Endothelial cell of coronary artery (primary cell): ENCODE measurements around the gene MAP3K13. TPM values are rescaled to one million over a fixed set of nuclear protein-coding genes. Genes with fewer than 3 reads are reported as not detected.

Experiments used
- total RNA-seq: library from RNA; depleted of rRNA; stranded (reverse); fragments of >200 nt; gene quantifications from 2 replicates; pipeline ENCODE4 v1.2.3, GENCODE V29; 2014

MAP3K13 gene, protein sequence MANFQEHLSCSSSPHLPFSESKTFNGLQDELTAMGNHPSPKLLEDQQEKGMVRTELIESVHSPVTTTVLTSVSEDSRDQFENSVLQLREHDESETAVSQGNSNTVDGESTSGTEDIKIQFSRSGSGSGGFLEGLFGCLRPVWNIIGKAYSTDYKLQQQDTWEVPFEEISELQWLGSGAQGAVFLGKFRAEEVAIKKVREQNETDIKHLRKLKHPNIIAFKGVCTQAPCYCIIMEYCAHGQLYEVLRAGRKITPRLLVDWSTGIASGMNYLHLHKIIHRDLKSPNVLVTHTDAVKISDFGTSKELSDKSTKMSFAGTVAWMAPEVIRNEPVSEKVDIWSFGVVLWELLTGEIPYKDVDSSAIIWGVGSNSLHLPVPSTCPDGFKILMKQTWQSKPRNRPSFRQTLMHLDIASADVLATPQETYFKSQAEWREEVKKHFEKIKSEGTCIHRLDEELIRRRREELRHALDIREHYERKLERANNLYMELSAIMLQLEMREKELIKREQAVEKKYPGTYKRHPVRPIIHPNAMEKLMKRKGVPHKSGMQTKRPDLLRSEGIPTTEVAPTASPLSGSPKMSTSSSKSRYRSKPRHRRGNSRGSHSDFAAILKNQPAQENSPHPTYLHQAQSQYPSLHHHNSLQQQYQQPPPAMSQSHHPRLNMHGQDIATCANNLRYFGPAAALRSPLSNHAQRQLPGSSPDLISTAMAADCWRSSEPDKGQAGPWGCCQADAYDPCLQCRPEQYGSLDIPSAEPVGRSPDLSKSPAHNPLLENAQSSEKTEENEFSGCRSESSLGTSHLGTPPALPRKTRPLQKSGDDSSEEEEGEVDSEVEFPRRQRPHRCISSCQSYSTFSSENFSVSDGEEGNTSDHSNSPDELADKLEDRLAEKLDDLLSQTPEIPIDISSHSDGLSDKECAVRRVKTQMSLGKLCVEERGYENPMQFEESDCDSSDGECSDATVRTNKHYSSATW
- total RNA-seq, result 9.7 and 10.0 TPM in 2 replicates

GRCh38 chr3:185362850-185363661, at the start of gene MAP3K13:
MAP3K13 (plus strand) TSS chr3:185363136; CDS start chr3:185428582, 65,446 bp downstream.

DNA sequence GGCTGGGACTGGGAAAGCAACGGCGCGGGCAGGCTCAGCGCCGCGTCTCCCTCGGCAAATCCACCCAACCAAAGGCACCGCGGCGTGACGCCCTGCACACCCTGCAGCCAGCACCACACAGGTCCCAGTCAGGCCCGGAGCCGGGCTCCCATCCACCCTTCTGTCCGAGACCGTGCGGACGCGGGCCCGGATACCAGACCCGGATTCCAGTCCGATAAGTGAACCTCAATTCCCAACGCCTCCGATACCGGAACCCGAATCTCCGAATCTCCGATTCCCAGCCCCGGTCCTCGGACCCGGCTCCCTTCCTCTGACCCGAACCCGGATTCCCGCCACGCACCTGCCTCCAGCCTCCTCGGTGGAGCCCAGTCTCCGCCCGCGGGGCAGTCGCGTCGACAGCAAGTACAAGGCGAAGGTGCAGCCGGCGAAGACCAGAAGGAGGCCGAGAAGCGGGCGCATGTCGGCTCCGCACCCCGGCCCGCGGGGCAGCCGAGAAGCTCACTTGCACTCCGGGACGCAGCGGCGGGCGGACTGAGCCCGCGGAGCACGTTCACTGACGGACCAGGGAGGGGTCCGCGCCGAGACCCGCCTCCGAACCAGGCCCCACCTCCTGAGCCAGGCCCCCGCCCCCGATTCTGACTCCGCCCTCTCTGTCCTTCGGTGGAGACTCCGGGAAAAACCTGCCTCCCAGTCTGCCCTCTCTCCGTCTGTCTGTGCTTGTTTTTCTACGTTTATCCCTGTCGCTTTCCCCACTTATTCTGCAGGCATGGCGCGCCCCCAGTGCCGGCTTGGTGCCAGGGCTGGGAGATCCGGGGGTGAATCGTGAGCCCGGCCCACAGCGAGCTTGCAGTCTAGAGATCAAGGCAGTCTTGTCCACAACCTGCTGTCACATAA, 135.8 kb downstream of the MAP3K13 start, which contains the start of gene TMEM41A:
Gene TMEM41A (minus strand): TSS at position 533 of the 894 bp plus-strand sequence. CDS start 74 bp downstream, at position 459.

Other genes with a start within 250 kb of the MAP3K13 start
- gene C3orf70, start 210.1 kb upstream of the MAP3K13 start, total RNA-seq, result 0.09 and 0.90 TPM in 2 replicates
- gene EHHADH, start 109.1 kb upstream of the MAP3K13 start, total RNA-seq, result 2.1 and 5.1 TPM in 2 replicates
- gene TMEM41A, start 135.9 kb downstream of the MAP3K13 start, total RNA-seq, result 6.9 and 9.4 TPM in 2 replicates
- under 0.01 and 2.5 TPM in 2 replicates for gene LIPH, start 189.5 kb downstream of the MAP3K13 start, total RNA-seq
- gene SENP2, start 223.2 kb downstream of the MAP3K13 start, total RNA-seq, result 36.1 and 40.1 TPM in 2 replicates